ENCODE data around the gene HUNK. TPM values are rescaled to one million over a fixed set of nuclear protein-coding genes. Genes with fewer than 3 reads are reported as not detected.
A peak's percentile ranks its signal among the peaks of the same experiment; 100 is the strongest.

HUNK gene
- total and polyA plus RNA-seq, 7 donors = 0.71 to 2.6 (median 1.5) TPM

- Histone ChIP-seq H3K27ac (no peak overlapping the region), H3K27me3 (no peaks in the 10 kb centered on the region), H3K36me3 (no peaks in the 10 kb centered on the region), H3K9me3 (no peaks in the 10 kb centered on the region), H3K4me3 (no peak overlapping the region), H3K4me1 (peaks cover 0 to 8% (median 3%) of the 10 kb centered on the region in 4 donors)
- no peak for TF ChIP-seq POLR2A (IDR thresholded peaks at IDR 0.05)
- TF ChIP-seq, protein P1, sequence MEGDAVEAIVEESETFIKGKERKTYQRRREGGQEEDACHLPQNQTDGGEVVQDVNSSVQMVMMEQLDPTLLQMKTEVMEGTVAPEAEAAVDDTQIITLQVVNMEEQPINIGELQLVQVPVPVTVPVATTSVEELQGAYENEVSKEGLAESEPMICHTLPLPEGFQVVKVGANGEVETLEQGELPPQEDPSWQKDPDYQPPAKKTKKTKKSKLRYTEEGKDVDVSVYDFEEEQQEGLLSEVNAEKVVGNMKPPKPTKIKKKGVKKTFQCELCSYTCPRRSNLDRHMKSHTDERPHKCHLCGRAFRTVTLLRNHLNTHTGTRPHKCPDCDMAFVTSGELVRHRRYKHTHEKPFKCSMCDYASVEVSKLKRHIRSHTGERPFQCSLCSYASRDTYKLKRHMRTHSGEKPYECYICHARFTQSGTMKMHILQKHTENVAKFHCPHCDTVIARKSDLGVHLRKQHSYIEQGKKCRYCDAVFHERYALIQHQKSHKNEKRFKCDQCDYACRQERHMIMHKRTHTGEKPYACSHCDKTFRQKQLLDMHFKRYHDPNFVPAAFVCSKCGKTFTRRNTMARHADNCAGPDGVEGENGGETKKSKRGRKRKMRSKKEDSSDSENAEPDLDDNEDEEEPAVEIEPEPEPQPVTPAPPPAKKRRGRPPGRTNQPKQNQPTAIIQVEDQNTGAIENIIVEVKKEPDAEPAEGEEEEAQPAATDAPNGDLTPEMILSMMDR (IDR thresholded peaks at IDR 0.05) = no peak
- no peak for TF ChIP-seq POLR2AphosphoS5 (IDR thresholded peaks at IDR 0.05)
- TF ChIP-seq EP300 (IDR thresholded peaks at IDR 0.05) = no peak
- DNase-seq = no peak
- intact Hi-C loops (cut with DNase I) = no loop called here
- WGBS, 2 donors = 76 to 95% methylated on average over 9 of the region's 9 CpGs
These were observed 19.9 kb downstream of the HUNK start for GRCh38 chr21:31892686-31893085.

DNA sequence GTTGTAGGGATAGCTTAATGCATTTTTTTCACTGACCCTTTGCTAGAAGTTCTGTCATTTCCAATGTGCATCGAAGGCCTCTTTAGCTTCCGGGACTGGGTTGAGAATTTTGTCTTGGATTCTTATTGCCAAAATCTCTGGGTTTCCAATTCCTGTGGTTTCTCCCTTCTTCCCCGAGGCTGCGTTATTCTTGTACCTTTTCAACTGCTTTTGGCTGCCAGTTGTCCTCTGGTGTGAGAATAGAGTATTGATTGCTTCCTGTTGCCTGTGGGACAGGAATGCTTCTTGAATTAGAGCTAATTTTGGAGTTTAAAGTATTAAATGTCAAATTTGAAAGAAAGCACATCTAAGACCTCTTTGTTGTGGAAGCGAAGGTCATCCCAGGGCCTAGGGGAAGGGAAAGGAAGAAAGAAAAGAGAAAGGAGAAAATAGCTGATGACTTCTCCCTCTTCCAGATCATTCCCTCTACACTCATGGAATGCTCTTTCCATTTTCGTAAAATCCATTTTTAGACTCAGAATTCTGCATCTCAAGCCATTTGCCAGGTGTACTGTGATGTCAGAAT lies 21.1 kb downstream of the HUNK start:
- TF ChIP-seq, protein P1 (IDR thresholded peaks at IDR 0.05) = no peak
- peak in 1 of 4 donors; percentile 28 for TF ChIP-seq POLR2AphosphoS5 (IDR thresholded peaks at IDR 0.05)
- Histone ChIP-seq H3K4me3 (no peak overlapping the region), H3K4me1 (peaks cover 0 to 10% (median 4%) of the 10 kb centered on the region in 4 donors), H3K27ac (peak overlapping the region in 2 of 4 donors; percentile 24 to 56), H3K9me3 (no peaks in the 10 kb centered on the region), H3K36me3 (no peaks in the 10 kb centered on the region), H3K27me3 (no peaks in the 10 kb centered on the region)
- DNase-seq = no peak
- 74 to 90% methylated on average over 6 of the region's 6 CpGs for WGBS, 2 donors
- intact Hi-C loops (cut with DNase I) = no loop called here

DNA sequence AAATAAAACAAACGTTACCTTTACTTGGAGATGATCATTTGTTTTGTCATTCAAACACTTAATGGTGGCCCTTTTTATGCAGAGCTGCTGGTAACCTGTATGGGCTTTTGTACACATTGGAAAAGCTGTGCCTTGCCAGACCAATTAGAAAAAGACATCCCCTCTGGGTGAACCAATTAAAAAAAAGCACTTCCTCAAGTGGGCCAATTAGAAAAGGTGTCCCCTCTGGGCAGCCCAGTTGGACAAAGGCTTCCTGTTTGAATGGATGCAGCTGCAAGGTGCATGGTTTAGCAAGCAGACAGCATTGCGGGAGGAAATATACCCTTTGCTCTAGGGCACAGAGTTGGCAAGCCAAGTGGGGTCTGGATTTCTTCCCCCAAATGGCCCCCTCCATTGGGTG lies 21.6 kb downstream of the HUNK start:
- WGBS, 2 donors = 71 to 81% methylated on average over 2 of the region's 2 CpGs
- Histone ChIP-seq H3K4me1 (peaks cover 0 to 15% (median 6%) of the 10 kb centered on the region in 4 donors), H3K4me3 (no peak overlapping the region), H3K27me3 (no peaks in the 10 kb centered on the region), H3K36me3 (no peaks in the 10 kb centered on the region), H3K27ac (peak overlapping the region in 2 of 4 donors; percentile 24 to 56), H3K9me3 (no peaks in the 10 kb centered on the region)
- intact Hi-C loops (cut with DNase I) = no loop called here
- TF ChIP-seq EP300 (IDR thresholded peaks at IDR 0.05) (no peak), POLR2A (IDR thresholded peaks at IDR 0.05) (no peak), POLR2AphosphoS5 (IDR thresholded peaks at IDR 0.05) (no peak)
- TF ChIP-seq, protein P1 (IDR thresholded peaks at IDR 0.05) = no peak
- no peak for DNase-seq

DNA sequence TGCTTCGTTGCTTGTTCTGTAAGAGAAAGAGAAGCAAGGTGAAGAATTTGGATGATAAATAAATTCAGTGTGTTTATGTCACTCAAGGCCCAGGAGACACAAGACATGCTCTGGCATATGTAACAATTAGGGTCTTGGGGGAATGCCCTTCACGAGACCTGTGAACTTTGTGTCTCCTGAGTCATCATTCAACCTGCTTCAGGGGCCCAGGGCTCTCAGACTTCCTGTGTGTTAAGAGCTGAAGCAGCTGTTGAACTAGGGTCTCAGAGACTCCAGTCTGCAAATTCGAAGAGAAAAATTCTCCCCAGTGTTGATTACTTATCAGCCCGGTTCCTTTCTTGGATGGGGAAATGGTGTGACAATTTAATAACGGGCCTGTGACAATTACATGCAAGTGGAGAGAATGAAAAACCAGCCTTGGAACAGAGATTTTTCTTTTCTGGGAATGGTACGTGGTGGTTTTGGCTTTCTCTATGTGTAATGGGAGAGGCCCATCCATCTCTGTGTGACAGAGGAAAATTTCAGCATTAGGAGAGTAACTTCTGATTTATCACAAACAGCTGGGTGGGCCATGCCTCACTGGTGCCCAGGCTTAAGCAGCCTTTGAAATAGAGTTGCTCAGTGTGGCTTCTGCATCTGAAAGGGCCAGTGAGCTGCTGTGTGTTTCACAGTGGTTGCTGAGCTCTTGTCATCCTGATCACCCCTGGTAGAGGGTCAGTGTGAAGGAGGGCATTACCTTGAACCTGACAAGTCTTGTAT lies 22.4 kb downstream of the HUNK start:
- no peaks in the 10 kb centered on the region for H3K9me3 ChIP-seq

More for the DNA sequence above, 22.4 kb downstream of the HUNK start:
- intact Hi-C loops (cut with DNase I) = no loop called here
- DNase-seq = no peak
- H3K4me3 ChIP-seq = no peak overlapping the region
- TF ChIP-seq, protein P1 (IDR thresholded peaks at IDR 0.05) = no peak
- TF ChIP-seq POLR2A (IDR thresholded peaks at IDR 0.05) (no peak), POLR2AphosphoS5 (IDR thresholded peaks at IDR 0.05) (no peak), EP300 (IDR thresholded peaks at IDR 0.05) (no peak)
- peaks cover 0 to 19% (median 6%) of the 10 kb centered on the region in 4 donors for H3K4me1 ChIP-seq
- no peaks in the 10 kb centered on the region for H3K27me3 ChIP-seq
- H3K36me3 ChIP-seq = no peaks in the 10 kb centered on the region
- WGBS, 2 donors = 71 to 84% methylated on average over 6 of the region's 6 CpGs
- H3K27ac ChIP-seq = peak overlapping the region in 2 of 4 donors; percentile 28 to 56

Measured in sigmoid colon (tissue), 7 donors.